ENCODE data around the gene AKAP4. TPM values are rescaled to one million over a fixed set of nuclear protein-coding genes. Genes with fewer than 3 reads are reported as not detected.
A peak's percentile ranks its signal among the peaks of the same experiment; 100 is the strongest.

AKAP4 gene
- total and polyA plus RNA-seq, 10 of the 15 experiments (the other 5 are each of a cell fraction or from before 2014, with no cell fraction given): not detected

DNA sequence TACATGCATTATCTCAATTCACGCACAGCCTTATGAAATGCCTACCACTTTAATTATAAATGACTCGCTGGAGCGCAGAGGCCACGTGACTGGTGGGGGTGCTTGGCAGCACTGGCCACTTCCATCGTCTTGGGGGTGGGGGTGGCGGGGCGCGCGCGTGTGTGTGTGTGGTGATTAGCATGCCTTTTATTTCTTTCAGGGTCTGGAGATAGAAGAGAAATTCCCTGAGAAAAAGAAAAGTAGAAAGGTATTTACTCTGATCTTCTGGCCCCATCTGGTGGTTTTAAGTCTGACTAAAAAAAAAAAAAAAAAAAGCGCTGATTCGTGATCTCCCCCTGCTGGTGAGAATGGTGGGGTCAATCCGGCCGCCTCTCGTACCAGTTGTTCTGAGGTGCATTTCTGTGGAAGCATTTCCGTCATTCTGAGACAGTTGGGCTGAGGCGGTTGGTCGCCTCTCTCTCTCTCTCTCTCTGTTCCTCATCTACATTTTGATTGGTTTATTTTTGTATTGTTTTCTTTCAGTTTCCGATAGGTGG, 3.6 kb upstream of the AKAP4 start, which contains the start of gene CCNB3 (continued):
- TF ChIP-seq, protein P1, sequence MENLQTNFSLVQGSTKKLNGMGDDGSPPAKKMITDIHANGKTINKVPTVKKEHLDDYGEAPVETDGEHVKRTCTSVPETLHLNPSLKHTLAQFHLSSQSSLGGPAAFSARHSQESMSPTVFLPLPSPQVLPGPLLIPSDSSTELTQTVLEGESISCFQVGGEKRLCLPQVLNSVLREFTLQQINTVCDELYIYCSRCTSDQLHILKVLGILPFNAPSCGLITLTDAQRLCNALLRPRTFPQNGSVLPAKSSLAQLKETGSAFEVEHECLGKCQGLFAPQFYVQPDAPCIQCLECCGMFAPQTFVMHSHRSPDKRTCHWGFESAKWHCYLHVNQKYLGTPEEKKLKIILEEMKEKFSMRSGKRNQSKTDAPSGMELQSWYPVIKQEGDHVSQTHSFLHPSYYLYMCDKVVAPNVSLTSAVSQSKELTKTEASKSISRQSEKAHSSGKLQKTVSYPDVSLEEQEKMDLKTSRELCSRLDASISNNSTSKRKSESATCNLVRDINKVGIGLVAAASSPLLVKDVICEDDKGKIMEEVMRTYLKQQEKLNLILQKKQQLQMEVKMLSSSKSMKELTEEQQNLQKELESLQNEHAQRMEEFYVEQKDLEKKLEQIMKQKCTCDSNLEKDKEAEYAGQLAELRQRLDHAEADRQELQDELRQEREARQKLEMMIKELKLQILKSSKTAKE (IDR thresholded peaks at IDR 0.05; ENCODE audit: low read depth, poor library complexity, severe bottlenecking): no peak
- no peak for TF ChIP-seq CHD2 (IDR thresholded peaks at IDR 0.05; ENCODE audit: borderline replicate concordance, low read depth, low read length)
- peak in 1 of 2 experiments; percentile 33; a peak in 1 of 4 replicates for TF ChIP-seq ETV6 (conservative IDR thresholded peaks at IDR 0.05 in 1 of 2, IDR thresholded peaks at IDR 0.05 in 1 of 2; ENCODE audit: borderline replicate concordance in 1 of 2, low read depth in 1 of 2)
- TF ChIP-seq RELB (IDR thresholded peaks at IDR 0.05; ENCODE audit: low read depth): peak; percentile 74
- no peak for TF ChIP-seq BMI1 (IDR thresholded peaks at IDR 0.05; ENCODE audit: borderline replicate concordance)
- peak; percentile 87 for TF ChIP-seq FOXK2 (IDR thresholded peaks at IDR 0.05)
- TF ChIP-seq, protein P2, sequence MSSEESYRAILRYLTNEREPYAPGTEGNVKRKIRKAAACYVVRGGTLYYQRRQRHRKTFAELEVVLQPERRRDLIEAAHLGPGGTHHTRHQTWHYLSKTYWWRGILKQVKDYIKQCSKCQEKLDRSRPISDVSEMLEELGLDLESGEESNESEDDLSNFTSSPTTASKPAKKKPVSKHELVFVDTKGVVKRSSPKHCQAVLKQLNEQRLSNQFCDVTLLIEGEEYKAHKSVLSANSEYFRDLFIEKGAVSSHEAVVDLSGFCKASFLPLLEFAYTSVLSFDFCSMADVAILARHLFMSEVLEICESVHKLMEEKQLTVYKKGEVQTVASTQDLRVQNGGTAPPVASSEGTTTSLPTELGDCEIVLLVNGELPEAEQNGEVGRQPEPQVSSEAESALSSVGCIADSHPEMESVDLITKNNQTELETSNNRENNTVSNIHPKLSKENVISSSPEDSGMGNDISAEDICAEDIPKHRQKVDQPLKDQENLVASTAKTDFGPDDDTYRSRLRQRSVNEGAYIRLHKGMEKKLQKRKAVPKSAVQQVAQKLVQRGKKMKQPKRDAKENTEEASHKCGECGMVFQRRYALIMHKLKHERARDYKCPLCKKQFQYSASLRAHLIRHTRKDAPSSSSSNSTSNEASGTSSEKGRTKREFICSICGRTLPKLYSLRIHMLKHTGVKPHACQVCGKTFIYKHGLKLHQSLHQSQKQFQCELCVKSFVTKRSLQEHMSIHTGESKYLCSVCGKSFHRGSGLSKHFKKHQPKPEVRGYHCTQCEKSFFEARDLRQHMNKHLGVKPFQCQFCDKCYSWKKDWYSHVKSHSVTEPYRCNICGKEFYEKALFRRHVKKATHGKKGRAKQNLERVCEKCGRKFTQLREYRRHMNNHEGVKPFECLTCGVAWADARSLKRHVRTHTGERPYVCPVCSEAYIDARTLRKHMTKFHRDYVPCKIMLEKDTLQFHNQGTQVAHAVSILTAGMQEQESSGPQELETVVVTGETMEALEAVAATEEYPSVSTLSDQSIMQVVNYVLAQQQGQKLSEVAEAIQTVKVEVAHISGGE (CRISPR knock-in tag; IDR thresholded peaks at IDR 0.05): no peak
- TF ChIP-seq NFYB (IDR thresholded peaks at IDR 0.05; ENCODE audit: insufficient read depth, low read depth, low read length): peak; percentile 47; the same call in 1 of the 2 replicates
- no peak for TF ChIP-seq SREBF2 (IDR thresholded peaks at IDR 0.05; ENCODE audit: low read length)
- TF ChIP-seq NKRF (conservative IDR thresholded peaks at IDR 0.05): no peak
- TF ChIP-seq, protein P3, sequence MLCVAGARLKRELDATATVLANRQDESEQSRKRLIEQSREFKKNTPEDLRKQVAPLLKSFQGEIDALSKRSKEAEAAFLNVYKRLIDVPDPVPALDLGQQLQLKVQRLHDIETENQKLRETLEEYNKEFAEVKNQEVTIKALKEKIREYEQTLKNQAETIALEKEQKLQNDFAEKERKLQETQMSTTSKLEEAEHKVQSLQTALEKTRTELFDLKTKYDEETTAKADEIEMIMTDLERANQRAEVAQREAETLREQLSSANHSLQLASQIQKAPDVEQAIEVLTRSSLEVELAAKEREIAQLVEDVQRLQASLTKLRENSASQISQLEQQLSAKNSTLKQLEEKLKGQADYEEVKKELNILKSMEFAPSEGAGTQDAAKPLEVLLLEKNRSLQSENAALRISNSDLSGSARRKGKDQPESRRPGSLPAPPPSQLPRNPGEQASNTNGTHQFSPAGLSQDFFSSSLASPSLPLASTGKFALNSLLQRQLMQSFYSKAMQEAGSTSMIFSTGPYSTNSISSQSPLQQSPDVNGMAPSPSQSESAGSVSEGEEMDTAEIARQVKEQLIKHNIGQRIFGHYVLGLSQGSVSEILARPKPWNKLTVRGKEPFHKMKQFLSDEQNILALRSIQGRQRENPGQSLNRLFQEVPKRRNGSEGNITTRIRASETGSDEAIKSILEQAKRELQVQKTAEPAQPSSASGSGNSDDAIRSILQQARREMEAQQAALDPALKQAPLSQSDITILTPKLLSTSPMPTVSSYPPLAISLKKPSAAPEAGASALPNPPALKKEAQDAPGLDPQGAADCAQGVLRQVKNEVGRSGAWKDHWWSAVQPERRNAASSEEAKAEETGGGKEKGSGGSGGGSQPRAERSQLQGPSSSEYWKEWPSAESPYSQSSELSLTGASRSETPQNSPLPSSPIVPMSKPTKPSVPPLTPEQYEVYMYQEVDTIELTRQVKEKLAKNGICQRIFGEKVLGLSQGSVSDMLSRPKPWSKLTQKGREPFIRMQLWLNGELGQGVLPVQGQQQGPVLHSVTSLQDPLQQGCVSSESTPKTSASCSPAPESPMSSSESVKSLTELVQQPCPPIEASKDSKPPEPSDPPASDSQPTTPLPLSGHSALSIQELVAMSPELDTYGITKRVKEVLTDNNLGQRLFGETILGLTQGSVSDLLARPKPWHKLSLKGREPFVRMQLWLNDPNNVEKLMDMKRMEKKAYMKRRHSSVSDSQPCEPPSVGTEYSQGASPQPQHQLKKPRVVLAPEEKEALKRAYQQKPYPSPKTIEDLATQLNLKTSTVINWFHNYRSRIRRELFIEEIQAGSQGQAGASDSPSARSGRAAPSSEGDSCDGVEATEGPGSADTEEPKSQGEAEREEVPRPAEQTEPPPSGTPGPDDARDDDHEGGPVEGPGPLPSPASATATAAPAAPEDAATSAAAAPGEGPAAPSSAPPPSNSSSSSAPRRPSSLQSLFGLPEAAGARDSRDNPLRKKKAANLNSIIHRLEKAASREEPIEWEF (IDR thresholded peaks at IDR 0.05; ENCODE audit: insufficient replicate concordance, low read depth, low read length): no peak
- TF ChIP-seq MEF2A (IDR thresholded peaks at IDR 0.05; ENCODE audit: insufficient read depth, low read depth, low read length): 0 out of 2 replicates have a peak, but pooled peaks have one; percentile 9
- TF ChIP-seq JUNB (IDR thresholded peaks at IDR 0.05): no peak
